ENCODE measurements around the gene ATXN3L.

GRCh38 chrX:13364230-13364857 lies 44.5 kb upstream of the ATXN3L start:
- TF ChIP-seq POLR2AphosphoS5 (IDR thresholded peaks at IDR 0.05) = no peak
- TF ChIP-seq CTCF (IDR thresholded peaks at IDR 0.05) = no peak
